ENCODE measurements around the gene ZNF860.

DNA sequence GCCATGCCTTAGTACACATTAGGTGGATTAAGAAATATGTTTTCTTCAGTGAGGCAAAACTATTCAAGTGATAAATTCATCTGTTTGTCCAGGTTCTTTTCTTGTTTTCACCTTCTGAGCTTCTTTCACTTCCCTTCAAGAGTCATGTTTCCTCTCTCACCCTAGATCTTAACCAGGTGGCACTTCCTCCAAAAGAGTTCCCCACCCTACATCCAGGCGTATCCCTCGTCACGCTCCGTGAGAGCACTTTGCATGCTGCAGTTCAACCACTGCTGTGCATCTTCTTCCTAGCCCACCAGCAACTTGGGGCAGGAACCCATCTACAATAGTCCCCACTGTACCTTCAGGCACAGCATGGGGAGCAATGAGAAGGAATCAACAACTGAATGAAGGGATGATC is 29.3 kb upstream of the ZNF860 start:
- TF ChIP-seq, protein P1, sequence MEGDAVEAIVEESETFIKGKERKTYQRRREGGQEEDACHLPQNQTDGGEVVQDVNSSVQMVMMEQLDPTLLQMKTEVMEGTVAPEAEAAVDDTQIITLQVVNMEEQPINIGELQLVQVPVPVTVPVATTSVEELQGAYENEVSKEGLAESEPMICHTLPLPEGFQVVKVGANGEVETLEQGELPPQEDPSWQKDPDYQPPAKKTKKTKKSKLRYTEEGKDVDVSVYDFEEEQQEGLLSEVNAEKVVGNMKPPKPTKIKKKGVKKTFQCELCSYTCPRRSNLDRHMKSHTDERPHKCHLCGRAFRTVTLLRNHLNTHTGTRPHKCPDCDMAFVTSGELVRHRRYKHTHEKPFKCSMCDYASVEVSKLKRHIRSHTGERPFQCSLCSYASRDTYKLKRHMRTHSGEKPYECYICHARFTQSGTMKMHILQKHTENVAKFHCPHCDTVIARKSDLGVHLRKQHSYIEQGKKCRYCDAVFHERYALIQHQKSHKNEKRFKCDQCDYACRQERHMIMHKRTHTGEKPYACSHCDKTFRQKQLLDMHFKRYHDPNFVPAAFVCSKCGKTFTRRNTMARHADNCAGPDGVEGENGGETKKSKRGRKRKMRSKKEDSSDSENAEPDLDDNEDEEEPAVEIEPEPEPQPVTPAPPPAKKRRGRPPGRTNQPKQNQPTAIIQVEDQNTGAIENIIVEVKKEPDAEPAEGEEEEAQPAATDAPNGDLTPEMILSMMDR (conservative IDR thresholded peaks at IDR 0.05; ENCODE audit: low read length), result no peak
- TF ChIP-seq EZH2phosphoT487 (IDR thresholded peaks at IDR 0.05; ENCODE audit: borderline replicate concordance, low read depth, low read length), result no peak

Measured in OCI-LY7 (cell line).